PC-3 (cell line): Measurements from ENCODE around the gene ZNF358. TPM values are rescaled to one million over a fixed set of nuclear protein-coding genes. Genes with fewer than 3 reads are reported as not detected.

Source experiments
- ATAC-seq: fragments of 200-7000 bp; cut with Tn5 transposase; 2 replicates; pipeline ENCODE4 v1.9.1; 2020; ENCODE audit warnings: mild to moderate bottlenecking, moderate library complexity
- BruUV-seq: library from RNA; stranded (reverse); fragments of 400-500 nt; replicated peaks from 2 replicates; lab custom pipeline; 2021; lab: Mats Ljungman, UMichigan
- CTCF ChIA-PET: fragments of 300-600 bp; sonication (Branson Sonifier 250); formaldehyde crosslinking; loops from one replicate; lab custom pipeline; 2022; ENCODE audit warnings: antibody characterized with exemption; lab: Charles Lee
- POLR2A ChIA-PET: fragments of 300-600 bp; sonication (Branson Sonifier 250); formaldehyde crosslinking; loops from one replicate; lab custom pipeline; 2022; ENCODE audit warnings: antibody characterized with exemption; ENCODE audit not compliant: unreplicated experiment; lab: Charles Lee
- DNase-seq: peaks from one replicate; pipeline ENCODE4 v3.0.0-alpha.2; 2015
- H2AFZ ChIP-seq: fragments of 300-600 bp; sonication (generic); 2 replicates; pipeline ENCODE4 v1.6.0; 2016; ENCODE audit warnings: antibody characterized with exemption, low read length
- H3F3A ChIP-seq: fragments of 300-600 bp; sonication (generic); one replicate; pipeline ENCODE4 v1.6.0; 2017; ENCODE audit warnings: antibody characterized with exemption, low read length, control low read depth, mild to moderate bottlenecking; ENCODE audit not compliant: unreplicated experiment
- H3K27ac ChIP-seq: fragments of 300-600 bp; sonication (generic); 2 replicates; pipeline ENCODE4 v1.5.1; 2016; ENCODE audit warnings: mild to moderate bottlenecking, low read length
- H3K27me3 ChIP-seq: fragments of 300-600 bp; sonication (generic); 2 replicates; pipeline ENCODE4 v1.6.1; 2016; ENCODE audit warnings: low read length, mixed read lengths
- H3K36me3 ChIP-seq: fragments of 300-600 bp; sonication (generic); 2 replicates; pipeline ENCODE4 v1.6.1; 2016; ENCODE audit warnings: low read depth, mixed run types, low read length, mixed read lengths
- H3K4me1 ChIP-seq: fragments of 300-600 bp; sonication (generic); 2 replicates; pipeline ENCODE4 v1.5.1; 2016; ENCODE audit warnings: low read length; ENCODE audit not compliant: insufficient read depth
- H3K4me2 ChIP-seq: fragments of 300-600 bp; sonication (generic); 2 replicates; pipeline ENCODE4 v1.6.0; 2016; ENCODE audit warnings: low read length
- H3K4me3 ChIP-seq: fragments of 300-600 bp; sonication (generic); 2 replicates; pipeline ENCODE4 v1.5.1; 2016; ENCODE audit warnings: mild to moderate bottlenecking, low read length, mixed read lengths
- H3K79me2 ChIP-seq: fragments of 300-600 bp; sonication (generic); 2 replicates; pipeline ENCODE4 v1.6.1; 2017; ENCODE audit warnings: low read length, mixed read lengths
- H3K9ac ChIP-seq: fragments of 300-600 bp; sonication (generic); 2 replicates; pipeline ENCODE4 v1.6.0; 2016; ENCODE audit warnings: mild to moderate bottlenecking, low read length
- H3K9me2 ChIP-seq: fragments of 300-600 bp; sonication (generic); replicated peaks from 2 replicates; pipeline ENCODE4 v1.6.1; 2016; ENCODE audit warnings: mixed run types, low read length, mixed read lengths
- H3K9me3 ChIP-seq: fragments of 300-600 bp; sonication (generic); 2 replicates; pipeline ENCODE4 v1.6.1; 2016; ENCODE audit warnings: low read length, mixed read lengths
- H4K20me1 ChIP-seq: fragments of 300-600 bp; sonication (generic); 2 replicates; pipeline ENCODE4 v1.6.1; 2016; ENCODE audit warnings: low read length, mixed read lengths
- CTCF ChIP-seq: fragments of 300-600 bp; sonication (generic); conservative IDR thresholded peaks from 2 replicates; pipeline ENCODE4 v1.5.1; 2017; ENCODE audit warnings: antibody characterized with exemption, low read depth, mild to moderate bottlenecking, low read length
- EZH2 ChIP-seq: fragments of 300-600 bp; sonication (generic); IDR thresholded peaks from one replicate; pipeline ENCODE4 v1.6.1; 2017; ENCODE audit warnings: antibody characterized with exemption, mild to moderate bottlenecking, low read length; ENCODE audit not compliant: unreplicated experiment
- EZH2phosphoT487 ChIP-seq: fragments of 300-600 bp; sonication (generic); IDR thresholded peaks from 2 replicates; pipeline ENCODE4 v1.6.1; 2018; ENCODE audit warnings: mild to moderate bottlenecking, antibody characterized with exemption, low read length, borderline replicate concordance
- intact Hi-C: fragments of 100-400 bp; cut with micrococcal nuclease; formaldehyde crosslinking; loops from 2 replicates; pipeline ENCODE4 v1.9.0; 2023
- total RNA-seq: library from RNA; depleted of rRNA; stranded (reverse); fragments of >200 nt; gene quantifications from 2 replicates; pipeline ENCODE4 v1.2.3, GENCODE V29; 2014

ZNF358 gene
- total RNA-seq, 1 experiment from 2014 or later = 41.6 TPM

- Histone ChIP-seq H3K9ac (no peak overlapping the region), H3K4me3 (no peak overlapping the region), H3K4me1 (peaks cover 5% of the 10 kb centered on the region), H3K4me2 (no peak overlapping the region), H3K27me3 (no peaks in the 10 kb centered on the region), H3K36me3 (no peaks in the 10 kb centered on the region; the same call in 1 of the 2 replicates), H4K20me1 (no peaks in the 10 kb centered on the region), H3K9me3 (no peaks in the 10 kb centered on the region), H3K79me2 (no peaks in the 10 kb centered on the region), H2AFZ (no peak overlapping the region), H3F3A (no peaks in the 10 kb centered on the region), H3K27ac (no peak overlapping the region), H3K9me2 (no peaks in the 10 kb centered on the region)
- no peak for DNase-seq
- CTCF ChIA-PET = no interaction called here
- no peak for ATAC-seq
- POLR2A ChIA-PET = no interaction called here
- BruUV-seq = no TSS peak
- TF ChIP-seq CTCF (no peak), EZH2phosphoT487 (no peak), EZH2 (no peak)
- intact Hi-C loops = no loop called here
Measured at GRCh38 chr19:7529246-7529600, 13.3 kb downstream of the ZNF358 start.

- ChIA-PET CTCF (no interaction called here), POLR2A (no interaction called here)
- intact Hi-C loops = loop anchor here (10.0 kb wide), 1 partner anchor 1845 kb away; the partner anchor contains the start of genes HSD11B1L and MICOS13
- ATAC-seq (no peak), DNase-seq (no peak)
- Histone ChIP-seq H3K4me3 (no peak overlapping the region), H3K4me1 (peaks cover 5% of the 10 kb centered on the region), H3K9ac (no peak overlapping the region), H3K9me2 (no peaks in the 10 kb centered on the region), H3F3A (no peaks in the 10 kb centered on the region), H3K36me3 (no peaks in the 10 kb centered on the region; the same call in 1 of the 2 replicates), H4K20me1 (no peaks in the 10 kb centered on the region), H3K27me3 (no peaks in the 10 kb centered on the region), H3K4me2 (no peak overlapping the region), H3K27ac (no peak overlapping the region), H3K79me2 (no peaks in the 10 kb centered on the region), H3K9me3 (no peaks in the 10 kb centered on the region), H2AFZ (no peak overlapping the region)
- BruUV-seq = no TSS peak
- no peak for TF ChIP-seq EZH2phosphoT487
- TF ChIP-seq EZH2 = no peak
- no peak for TF ChIP-seq CTCF
Measured at GRCh38 chr19:7529610-7530490, 13.9 kb downstream of the ZNF358 start.
